CD14-positive monocyte (primary cell): Measurements from ENCODE around the gene ZPLD1. TPM values are rescaled to one million over a fixed set of nuclear protein-coding genes. Genes with fewer than 3 reads are reported as not detected.

Experiments used
- DNase-seq, 3 donors: peaks; one replicate each; pipeline ENCODE4 v3.0.0-alpha.2; 2011 to 2022
- H2AFZ ChIP-seq: 2 replicates; pipeline ENCODE4 v1.6.0; 2012; ENCODE audit warnings: mild to moderate bottlenecking, low read depth, low read length, inconsistent platforms; ENCODE audit not compliant: insufficient read depth, poor library complexity, severe bottlenecking
- H3K27ac ChIP-seq, 2 donors: 1 replicate in 1 of 2; 2 replicates in 1 of 2; pipeline ENCODE4 v1.5.1; 2012 to 2013; ENCODE audit warnings: low read length in 2 of 2, control low read depth in 1 of 2, inconsistent platforms in 1 of 2, low read depth in 1 of 2, mild to moderate bottlenecking in 1 of 2
- H3K27me3 ChIP-seq, 2 donors: one replicate each; pipeline versions ENCODE4 v1.6.0 to v1.6.1; 2011 to 2013; ENCODE audit warnings: low read length in 2 of 2; ENCODE audit not compliant: control insufficient read depth in 2 of 2, insufficient read depth in 2 of 2
- H3K36me3 ChIP-seq, 2 donors: replicated peaks in 1 of 2; 1 replicate in 1 of 2; 2 replicates in 1 of 2; pipeline versions ENCODE4 v1.5.1 to v1.6.1; 2012 to 2013; ENCODE audit warnings: low read length in 2 of 2, control low read depth in 1 of 2, inconsistent platforms in 1 of 2, mild to moderate bottlenecking in 1 of 2; ENCODE audit not compliant: insufficient read depth in 2 of 2, control insufficient read depth in 1 of 2
- H3K4me1 ChIP-seq, 2 donors: 1 replicate in 1 of 2; 2 replicates in 1 of 2; pipeline versions ENCODE4 v1.5.1 to v1.6.1; 2012 to 2013; ENCODE audit warnings: low read length in 2 of 2, control low read depth in 1 of 2, inconsistent platforms in 1 of 2, mild to moderate bottlenecking in 1 of 2, moderate library complexity in 1 of 2; ENCODE audit not compliant: insufficient read depth in 2 of 2, control insufficient read depth in 1 of 2
- H3K4me2 ChIP-seq: replicated peaks from 2 replicates; pipeline ENCODE3; 2012; ENCODE audit warnings: low read length, moderate library complexity, mild to moderate bottlenecking; ENCODE audit not compliant: poor library complexity, severe bottlenecking; ENCODE audit errors: extremely low read depth
- H3K4me3 ChIP-seq, 3 experiments: fragments of 200-600 bp in 1 of 3; sonication (generic) in 1 of 3; replicated peaks in 1 of 3; 1 replicate in 2 of 3; 2 replicates in 1 of 3; pipeline ENCODE4 v1.5.1; 2011 to 2013; ENCODE audit warnings: low read length in 3 of 3, mild to moderate bottlenecking in 3 of 3, control low read depth in 2 of 3, low read depth in 2 of 3, inconsistent platforms in 1 of 3, moderate library complexity in 1 of 3
- H3K79me2 ChIP-seq: 2 replicates; pipeline ENCODE4 v1.6.0; 2012; ENCODE audit warnings: mild to moderate bottlenecking, control low read depth, inconsistent platforms, low read length, moderate library complexity; ENCODE audit not compliant: insufficient read depth
- H3K9ac ChIP-seq: 2 replicates; pipeline ENCODE4 v1.6.0; 2017; ENCODE audit warnings: low read length, mild to moderate bottlenecking; ENCODE audit not compliant: insufficient read depth, poor library complexity, severe bottlenecking
- H3K9me3 ChIP-seq, 2 donors: replicated peaks in 1 of 2; 1 replicate in 1 of 2; 2 replicates in 1 of 2; pipeline versions ENCODE4 v1.5.1 to v1.6.1; 2012 to 2013; ENCODE audit warnings: low read length in 2 of 2, control low read depth in 1 of 2; ENCODE audit not compliant: control insufficient read depth in 1 of 2, insufficient read depth in 1 of 2
- H4K20me1 ChIP-seq: 2 replicates; pipeline ENCODE4 v1.6.0; 2012; ENCODE audit warnings: mild to moderate bottlenecking, low read length, control low read depth, moderate library complexity; ENCODE audit not compliant: insufficient read depth
- H3K27ac Mint-ChIP-seq, 7 donors: one replicate each; pipeline ENCODE4 v1.8.0; 2020; ENCODE audit warnings: mild to moderate bottlenecking in 7 of 7, mixed read lengths in 7 of 7, moderate library complexity in 6 of 7, inconsistent platforms in 2 of 7
- H3K27me3 Mint-ChIP-seq, 3 donors: one replicate each; pipeline ENCODE4 v1.8.0; 2021 to 2022; ENCODE audit warnings: low read depth in 3 of 3, mild to moderate bottlenecking in 3 of 3, mixed read lengths in 3 of 3, moderate library complexity in 3 of 3, inconsistent platforms in 1 of 3
- H3K36me3 Mint-ChIP-seq, 2 donors: one replicate each; pipeline ENCODE4 v1.8.0; 2020; ENCODE audit warnings: mixed read lengths in 2 of 2, inconsistent platforms in 1 of 2, mild to moderate bottlenecking in 1 of 2
- H3K4me1 Mint-ChIP-seq: one replicate; pipeline ENCODE4 v1.8.0; 2020; ENCODE audit warnings: mild to moderate bottlenecking, mixed read lengths
- H3K4me3 Mint-ChIP-seq, 2 donors: one replicate each; pipeline ENCODE4 v1.8.0; 2020; ENCODE audit warnings: mild to moderate bottlenecking in 2 of 2, mixed read lengths in 2 of 2, moderate library complexity in 1 of 2
- H3K9me3 Mint-ChIP-seq, 7 donors: one replicate each; pipeline ENCODE4 v1.8.0; 2020 to 2022; ENCODE audit warnings: mixed read lengths in 7 of 7, mild to moderate bottlenecking in 6 of 7, moderate library complexity in 6 of 7, inconsistent platforms in 2 of 7
- WGBS: methylation state at CpG from one replicate; pipeline ENCODE4 v1.1.5; 2013; ENCODE audit warnings: missing lambda C conversion rate; ENCODE audit not compliant: insufficient coverage; 5-methylcytosine and 5-hydroxymethylcytosine counted together
- intact Hi-C, 2 donors: fragments of 100-400 bp; cut with micrococcal nuclease; formaldehyde crosslinking; loops; one replicate each; pipeline versions ENCODE4 v1.15.0 to v1.15.1; 2023
- polyA plus RNA-seq, 3 donors: library from polyadenylated mRNA; depleted of rRNA in 1 of 3; unstranded in 2 of 3; stranded (reverse) in 1 of 3; fragments of 300-500 nt in 2 of 3; fragments of >200 nt in 1 of 3; fragmentation: Illumina TruSeq in 2 of 3; gene quantifications; 1 replicate in 2 of 3; 2 replicates in 1 of 3; pipeline ENCODE4 v1.2.3, GENCODE V29; 2012 to 2021
- TF ChIP-seq, protein P1 (sequence below): fragments of 200-600 bp; IDR thresholded peaks from one replicate; pipeline ENCODE4 v1.8.0; 2022; ENCODE audit warnings: antibody characterized with exemption, mild to moderate bottlenecking

Gene ZPLD1
- polyA plus RNA-seq, 3 donors: not detected

DNA sequence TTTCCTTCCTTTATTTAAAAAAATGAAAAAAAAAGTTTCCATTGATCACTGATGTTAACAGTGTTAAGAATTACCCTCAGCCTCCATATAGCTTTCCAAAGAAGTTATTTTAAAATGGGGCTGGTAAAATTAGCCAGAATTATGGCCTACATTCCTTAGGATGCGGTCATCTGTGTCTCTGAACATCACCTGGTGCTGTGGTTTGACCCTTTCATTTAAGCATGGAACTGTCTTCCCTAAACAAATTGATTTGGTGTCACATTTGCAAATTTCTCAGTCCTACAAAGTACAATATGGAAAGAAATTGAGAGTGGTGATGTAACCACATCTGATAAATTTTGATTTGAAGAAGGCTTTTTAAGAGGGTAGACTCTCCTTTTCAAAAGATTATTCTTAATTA, 40.3 kb upstream of the ZPLD1 start:
- H3K36me3 ChIP-seq: no peaks in the 10 kb centered on the region
- H3K9me3 ChIP-seq: no peaks in the 10 kb centered on the region
- no peaks in the 10 kb centered on the region for H3K4me1 ChIP-seq
- H3K27me3 ChIP-seq: no peaks in the 10 kb centered on the region
- H3K79me2 ChIP-seq: no peaks in the 10 kb centered on the region
- no peak overlapping the region for H3K27ac Mint-ChIP-seq
- WGBS: no CpG with 5 or more reads among the region's 1 CpG
- peaks cover 0 to 3% (median 0%) of the 10 kb centered on the region in 7 donors for H3K9me3 Mint-ChIP-seq
- no peak overlapping the region for H3K27ac ChIP-seq
- TF ChIP-seq, protein P1, sequence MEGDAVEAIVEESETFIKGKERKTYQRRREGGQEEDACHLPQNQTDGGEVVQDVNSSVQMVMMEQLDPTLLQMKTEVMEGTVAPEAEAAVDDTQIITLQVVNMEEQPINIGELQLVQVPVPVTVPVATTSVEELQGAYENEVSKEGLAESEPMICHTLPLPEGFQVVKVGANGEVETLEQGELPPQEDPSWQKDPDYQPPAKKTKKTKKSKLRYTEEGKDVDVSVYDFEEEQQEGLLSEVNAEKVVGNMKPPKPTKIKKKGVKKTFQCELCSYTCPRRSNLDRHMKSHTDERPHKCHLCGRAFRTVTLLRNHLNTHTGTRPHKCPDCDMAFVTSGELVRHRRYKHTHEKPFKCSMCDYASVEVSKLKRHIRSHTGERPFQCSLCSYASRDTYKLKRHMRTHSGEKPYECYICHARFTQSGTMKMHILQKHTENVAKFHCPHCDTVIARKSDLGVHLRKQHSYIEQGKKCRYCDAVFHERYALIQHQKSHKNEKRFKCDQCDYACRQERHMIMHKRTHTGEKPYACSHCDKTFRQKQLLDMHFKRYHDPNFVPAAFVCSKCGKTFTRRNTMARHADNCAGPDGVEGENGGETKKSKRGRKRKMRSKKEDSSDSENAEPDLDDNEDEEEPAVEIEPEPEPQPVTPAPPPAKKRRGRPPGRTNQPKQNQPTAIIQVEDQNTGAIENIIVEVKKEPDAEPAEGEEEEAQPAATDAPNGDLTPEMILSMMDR: no peak
- no peak overlapping the region for H3K4me2 ChIP-seq
- H3K27me3 Mint-ChIP-seq: peaks cover 0 to 1% (median 0%) of the 10 kb centered on the region in 3 donors
- DNase-seq: no peak
- H4K20me1 ChIP-seq: no peaks in the 10 kb centered on the region
- no peaks in the 10 kb centered on the region for H3K4me1 Mint-ChIP-seq
- no peak overlapping the region for H3K4me3 ChIP-seq
- H2AFZ ChIP-seq: no peak overlapping the region
- intact Hi-C loops: no loop called here
- H3K4me3 Mint-ChIP-seq: no peak overlapping the region
- no peaks in the 10 kb centered on the region for H3K36me3 Mint-ChIP-seq
- no peak overlapping the region for H3K9ac ChIP-seq

DNA sequence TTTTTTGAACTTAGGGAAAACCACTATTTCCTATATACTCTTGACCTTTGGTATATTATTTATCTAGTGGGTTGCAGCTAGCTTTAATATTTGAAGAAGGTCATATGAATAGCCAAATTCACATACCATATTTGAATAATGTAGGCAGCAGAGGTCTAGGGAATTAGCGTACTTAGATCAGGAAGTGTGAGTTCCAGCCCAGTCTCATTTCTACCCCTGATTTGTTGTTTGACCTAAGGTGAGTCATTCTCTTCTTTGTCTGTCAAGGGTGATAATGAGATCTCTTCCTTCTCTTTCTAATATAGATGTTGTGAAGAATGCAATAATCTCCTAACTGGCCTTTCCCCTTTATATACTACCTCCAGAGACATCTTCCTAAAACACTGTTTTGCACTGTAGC, 36.6 kb upstream of the ZPLD1 start:
- no peak overlapping the region for H3K4me3 ChIP-seq
- intact Hi-C loops: no loop called here
- H3K9me3 ChIP-seq: no peaks in the 10 kb centered on the region
- no peak overlapping the region for H3K4me2 ChIP-seq
- no peak for DNase-seq
- H3K9me3 Mint-ChIP-seq: peaks cover 0 to 2% (median 0%) of the 10 kb centered on the region in 7 donors
- H4K20me1 ChIP-seq: no peaks in the 10 kb centered on the region
- no CpG with 5 or more reads among the region's 1 CpG for WGBS
- no peak overlapping the region for H3K4me3 Mint-ChIP-seq
- TF ChIP-seq, protein P1: no peak
- H2AFZ ChIP-seq: no peak overlapping the region
- H3K79me2 ChIP-seq: no peaks in the 10 kb centered on the region
- H3K4me1 ChIP-seq: no peaks in the 10 kb centered on the region
- H3K27ac ChIP-seq: no peak overlapping the region
- no peak overlapping the region for H3K27ac Mint-ChIP-seq
- no peaks in the 10 kb centered on the region for H3K36me3 Mint-ChIP-seq
- no peaks in the 10 kb centered on the region for H3K27me3 ChIP-seq
- no peaks in the 10 kb centered on the region for H3K4me1 Mint-ChIP-seq
- no peak overlapping the region for H3K9ac ChIP-seq
- H3K27me3 Mint-ChIP-seq: peaks cover 0 to 1% (median 0%) of the 10 kb centered on the region in 3 donors
- H3K36me3 ChIP-seq: no peaks in the 10 kb centered on the region
